ENCODE measurements around the gene ZNF385B. TPM values are rescaled to one million over a fixed set of nuclear protein-coding genes. Genes with fewer than 3 reads are reported as not detected.

ZNF385B gene
- total and polyA plus RNA-seq, 11 donors = 0.07 to 12.2 (median 2.3) TPM

- DNase-seq (no peak), ATAC-seq (no peak)
- H3K9me3 ChIP-seq = peaks cover 0 to 7% (median 0%) of the 10 kb centered on the region in 12 donors
- H3K27ac ChIP-seq = no peak overlapping the region
- no peak for TF ChIP-seq CTCF (IDR thresholded peaks at IDR 0.05)
- TF ChIP-seq POLR2A (IDR thresholded peaks at IDR 0.05) = no peak
- H3K4me3 ChIP-seq = no peak overlapping the region
- WGBS, 4 donors = 85 to 99% (median 94%) methylated on average over 4 of the region's 4 CpGs
- intact Hi-C loops (cut with DNase I) = no loop called here
- H3K4me1 ChIP-seq = no peaks in the 10 kb centered on the region
- no peaks in the 10 kb centered on the region for H3K36me3 ChIP-seq
- no peaks in the 10 kb centered on the region for H3K27me3 ChIP-seq
Observed at GRCh38 chr2:179455824-179456223, 405.6 kb downstream of the ZNF385B start.

- Histone ChIP-seq H3K4me1 (no peaks in the 10 kb centered on the region), H3K36me3 (no peaks in the 10 kb centered on the region), H3K27ac (no peak overlapping the region), H3K4me3 (no peak overlapping the region), H3K9me3 (peaks cover 0 to 7% (median 0%) of the 10 kb centered on the region in 12 donors), H3K27me3 (no peaks in the 10 kb centered on the region)
- ATAC-seq (no peak), DNase-seq (no peak)
- TF ChIP-seq CTCF (IDR thresholded peaks at IDR 0.05) (no peak), POLR2A (IDR thresholded peaks at IDR 0.05) (no peak)
- WGBS, 4 donors = 68 to 92% (median 89%) methylated on average over 4 of the region's 4 CpGs
- intact Hi-C loops (cut with DNase I) = no loop called here
Observed at GRCh38 chr2:179455172-179455524, 406.3 kb downstream of the ZNF385B start.

- ATAC-seq (no peak), DNase-seq (no peak)
- H3K27ac ChIP-seq = no peak overlapping the region
- no peak overlapping the region for H3K4me3 ChIP-seq
- H3K36me3 ChIP-seq = no peaks in the 10 kb centered on the region
- H3K4me1 ChIP-seq = no peaks in the 10 kb centered on the region
- peaks cover 0 to 7% (median 0%) of the 10 kb centered on the region in 12 donors for H3K9me3 ChIP-seq
- TF ChIP-seq POLR2A (IDR thresholded peaks at IDR 0.05) (no peak), CTCF (IDR thresholded peaks at IDR 0.05) (no peak)
- no peaks in the 10 kb centered on the region for H3K27me3 ChIP-seq
- intact Hi-C loops (cut with DNase I) = no loop called here
Observed at GRCh38 chr2:179454443-179455171, 406.8 kb downstream of the ZNF385B start.

GRCh38 chr2:179449010-179449409 is 412.4 kb downstream of the ZNF385B start:
- DNase-seq (no peak), ATAC-seq (no peak)
- TF ChIP-seq POLR2A (IDR thresholded peaks at IDR 0.05) (no peak), CTCF (IDR thresholded peaks at IDR 0.05) (no peak)
- Histone ChIP-seq H3K9me3 (no peaks in the 10 kb centered on the region), H3K4me1 (peaks cover 0 to 6% (median 0%) of the 10 kb centered on the region in 12 donors), H3K36me3 (no peaks in the 10 kb centered on the region), H3K27me3 (peaks cover 0 to 3% (median 0%) of the 10 kb centered on the region in 9 donors), H3K4me3 (no peak overlapping the region), H3K27ac (no peak overlapping the region)
- 83 to 90% (median 87%) methylated on average over 4 of the region's 4 CpGs for WGBS, 4 donors
- intact Hi-C loops (cut with DNase I) = loop anchor here in 2 of 10 donors (10.0 kb wide), 2 partner anchors 234 to 684 kb away; no protein-coding TSS in a partner anchor

Measured in heart left ventricle (tissue), 16 donors.